GM21390 (cell line): ENCODE measurements around the gene EFCAB8.
"Not testable (repeated sequence)": the region's sequence is repeated elsewhere in the genome, so short reads cannot be mapped to it uniquely, and the experiment has no call there.

Source experiments
- ATAC-seq: cut with Tn5 transposase; IDR thresholded peaks from one replicate; pipeline ENCODE4 v1.9.1; 2021; ENCODE audit not compliant: unreplicated experiment

The EFCAB8 gene

DNA sequence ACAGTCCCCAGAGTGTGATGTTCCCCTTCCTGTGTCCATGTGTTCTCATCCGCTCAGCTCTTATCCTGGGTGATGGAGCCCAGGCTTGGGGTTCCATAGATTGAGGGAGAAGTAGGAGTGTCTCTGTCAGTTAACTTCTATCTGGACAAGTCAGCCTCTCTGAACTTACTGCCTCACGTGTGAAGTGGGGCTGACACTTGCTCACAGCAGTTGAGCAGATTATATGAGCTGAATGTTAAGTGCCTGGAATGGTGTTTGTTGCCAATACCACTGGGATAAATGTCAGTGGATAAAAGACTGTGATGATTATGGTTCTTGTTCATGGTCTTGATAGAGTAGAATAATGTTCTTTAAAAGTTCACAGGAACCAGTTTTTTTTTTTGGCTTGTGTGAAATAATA is 17.1 kb upstream of the EFCAB8 start:
- ATAC-seq: no peak

DNA sequence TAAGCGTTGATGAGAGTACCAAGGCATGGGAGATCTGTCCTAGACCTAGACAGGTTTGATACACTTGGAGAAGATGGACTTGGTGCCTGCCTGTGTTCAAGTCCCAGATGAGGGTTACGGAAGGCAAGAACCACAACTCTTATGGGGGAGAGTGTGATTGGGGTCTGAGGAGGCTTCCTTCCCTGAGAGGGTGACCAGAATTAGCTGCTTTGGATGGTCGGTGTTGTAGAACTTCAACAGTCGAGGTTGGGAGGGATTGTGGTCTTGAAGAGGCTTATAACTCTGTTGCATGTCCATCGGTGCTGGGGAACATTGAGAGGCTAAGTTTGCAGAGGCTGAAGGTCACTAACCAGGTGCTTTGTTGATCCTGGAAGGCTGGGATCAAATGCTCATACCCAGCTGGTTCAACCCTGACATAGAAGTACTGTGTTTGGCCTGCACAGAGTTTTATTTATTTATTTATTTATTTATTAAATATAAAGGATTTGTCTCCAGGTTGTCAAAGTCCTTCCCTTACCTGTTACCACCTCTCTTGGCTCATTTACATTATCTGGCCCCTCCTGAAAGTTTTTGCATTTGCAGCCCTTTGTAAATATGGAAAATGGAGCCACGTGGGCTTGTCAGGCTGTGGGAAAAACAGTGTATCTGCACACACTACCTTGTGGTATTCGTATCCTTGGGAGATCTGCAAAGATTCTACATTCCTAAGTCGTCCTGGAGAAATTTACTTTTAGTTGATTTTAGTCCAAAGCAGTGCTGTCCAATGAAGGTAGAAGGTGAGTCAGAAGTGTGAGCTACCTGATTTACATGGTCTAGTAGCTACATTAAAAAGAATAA is 15.8 kb upstream of the EFCAB8 start:
- no peak for ATAC-seq

DNA sequence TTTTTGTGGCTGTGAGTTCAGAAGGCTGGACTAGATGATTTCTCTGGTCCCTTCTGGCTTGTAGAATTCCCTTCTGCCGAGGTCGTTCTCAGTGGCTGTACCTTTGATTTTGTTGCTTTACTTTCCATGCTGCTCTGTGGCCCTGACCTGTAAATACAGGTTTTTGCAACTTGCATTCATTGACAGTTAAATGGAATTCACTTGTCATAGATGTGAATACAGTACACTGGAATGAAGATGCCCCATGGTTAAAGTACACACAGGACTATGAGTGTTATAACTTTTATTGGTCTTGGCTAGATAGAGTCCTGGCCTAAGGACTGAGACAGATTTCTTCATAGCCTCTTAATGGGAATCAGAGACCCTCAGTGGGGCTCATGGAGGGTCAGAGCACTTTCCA is 12.9 kb upstream of the EFCAB8 start:
- ATAC-seq: no peak

DNA sequence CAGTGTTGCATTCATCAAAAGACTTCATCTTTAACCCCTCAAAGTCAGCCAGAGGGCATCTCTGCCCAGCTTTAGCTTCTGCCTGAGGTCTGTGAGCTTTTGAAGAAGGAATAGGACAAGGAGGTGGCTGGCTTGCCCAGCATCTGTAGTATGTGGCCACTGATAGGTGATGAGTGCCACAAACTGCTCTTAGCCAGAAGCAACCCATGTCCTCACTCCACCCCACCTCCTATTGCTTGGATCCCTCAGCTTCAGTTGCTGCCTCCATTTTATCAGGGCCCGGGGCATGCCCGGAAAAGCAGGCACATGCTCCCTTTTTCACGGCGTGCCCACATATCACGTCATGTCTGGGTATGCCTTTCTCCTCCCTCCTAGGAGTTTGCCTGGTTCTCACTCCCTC is 11.9 kb upstream of the EFCAB8 start:
- no peak for ATAC-seq

DNA sequence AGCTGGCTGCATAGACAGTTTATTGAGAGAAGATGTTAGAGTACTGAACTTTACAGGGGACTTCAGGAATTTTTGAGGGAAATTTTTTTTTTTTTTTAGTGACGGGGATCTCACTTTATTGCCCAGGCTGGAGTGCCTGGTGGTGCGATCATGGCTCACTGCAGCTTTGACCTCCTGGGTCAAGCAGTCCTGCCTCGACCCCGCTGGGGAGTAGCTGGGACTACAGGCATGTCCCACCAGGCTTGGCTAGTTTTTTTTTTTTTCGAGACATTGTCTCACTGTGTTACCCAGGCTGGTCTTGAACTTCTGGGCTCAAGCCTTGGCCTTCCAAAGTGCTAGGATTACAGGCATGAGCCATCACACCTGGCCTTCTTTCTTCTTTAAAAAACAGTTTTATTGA is 10.8 kb upstream of the EFCAB8 start:
- no peak for ATAC-seq

DNA sequence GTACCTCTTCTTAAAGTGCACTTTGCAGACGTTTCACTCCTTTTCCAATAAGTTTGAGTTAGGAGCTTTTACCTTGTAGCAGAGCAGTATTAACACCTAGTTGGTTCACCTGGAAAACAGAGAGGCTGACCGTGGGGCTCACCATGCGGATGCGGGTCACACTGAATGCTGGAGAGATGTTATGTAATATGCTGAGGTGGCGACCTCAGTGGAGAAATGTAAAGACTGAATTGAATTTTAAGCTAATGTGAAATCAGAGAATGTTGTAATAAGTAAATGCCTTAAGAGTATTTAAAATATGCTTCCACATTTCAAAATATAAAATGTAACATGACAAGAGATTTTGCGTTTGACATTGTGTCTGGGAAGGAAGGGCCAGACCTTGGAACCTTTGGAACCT is 9.9 kb upstream of the EFCAB8 start:
- ATAC-seq: no peak

DNA sequence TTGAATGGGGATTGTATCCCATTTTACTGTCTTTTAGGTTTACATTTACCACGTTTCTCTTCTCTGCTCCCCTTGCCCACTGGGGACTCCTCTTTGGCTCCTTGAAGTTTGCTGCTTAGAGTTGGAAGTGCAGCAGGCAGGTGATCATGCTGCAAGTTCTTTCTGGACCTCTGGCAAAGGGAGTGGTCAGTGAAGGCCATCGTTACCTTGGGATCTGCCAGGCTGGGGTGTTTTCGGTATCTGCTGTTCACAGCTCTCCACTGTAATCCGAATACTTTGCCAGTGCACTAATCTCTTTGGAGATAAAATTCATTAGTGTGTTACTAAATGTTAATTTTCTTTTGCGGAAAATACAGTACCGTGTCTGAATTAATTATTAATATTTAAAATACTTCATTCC is 9.1 kb upstream of the EFCAB8 start:
- ATAC-seq: no peak

DNA sequence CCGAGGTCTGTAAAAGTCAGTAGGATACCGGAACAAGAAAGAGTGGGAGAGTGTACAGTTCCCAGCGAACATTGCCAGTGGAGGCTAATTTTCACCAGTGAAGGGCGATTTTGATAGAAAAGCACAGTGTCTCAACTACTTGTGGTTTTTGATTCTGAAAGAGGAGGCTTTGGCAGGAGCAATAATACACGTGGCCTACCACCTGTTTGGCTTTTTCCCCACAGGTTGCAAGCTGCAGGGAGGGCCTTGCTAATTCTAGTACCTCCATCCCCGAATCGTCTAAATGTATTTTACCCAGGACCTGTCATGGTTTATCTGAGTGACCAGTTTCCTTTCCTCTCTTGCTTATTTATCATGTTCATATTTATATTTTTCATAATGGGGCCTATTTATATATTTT is 3.3 kb upstream of the EFCAB8 start:
- no peak for ATAC-seq

DNA sequence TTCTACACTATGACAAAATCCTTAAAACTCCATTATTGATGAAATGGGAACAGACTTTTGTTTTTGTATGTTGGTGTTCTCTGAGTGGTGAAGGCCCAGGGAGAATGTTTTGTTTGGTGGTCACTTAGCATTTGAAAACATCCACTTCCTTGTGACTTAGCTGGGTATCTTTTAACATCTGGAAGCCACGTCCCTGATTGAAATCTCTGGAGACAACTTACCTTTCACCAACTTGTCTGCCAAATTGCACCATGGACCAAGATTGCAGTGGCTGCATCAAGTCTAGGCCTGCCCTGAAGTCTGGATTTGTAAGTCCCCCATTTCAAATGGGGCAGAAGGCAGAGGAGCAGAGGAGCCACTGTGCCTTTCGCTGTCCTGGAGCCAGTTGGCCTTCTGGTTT is 534 bp upstream of the EFCAB8 start:
- no peak for ATAC-seq

DNA sequence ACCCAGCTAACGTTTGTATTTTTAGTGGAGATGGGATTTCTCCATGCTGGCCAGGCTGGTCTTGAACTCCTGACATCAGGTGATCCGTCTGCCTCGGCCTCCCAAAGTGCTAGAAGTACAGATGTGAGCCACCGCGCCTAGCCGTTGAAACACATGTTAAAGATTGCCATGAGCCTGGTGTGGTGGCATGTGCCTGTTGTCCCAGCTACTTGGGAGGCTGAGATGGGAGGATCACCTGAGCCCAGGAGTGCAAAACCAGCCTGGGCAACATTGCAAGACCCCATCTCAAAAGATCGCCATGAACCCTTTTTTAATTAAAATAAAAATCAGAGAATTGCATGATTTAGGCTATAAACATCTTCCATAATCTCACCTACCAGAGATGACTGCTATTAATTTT is 2.7 kb downstream of the EFCAB8 start:
- ATAC-seq: no peak

DNA sequence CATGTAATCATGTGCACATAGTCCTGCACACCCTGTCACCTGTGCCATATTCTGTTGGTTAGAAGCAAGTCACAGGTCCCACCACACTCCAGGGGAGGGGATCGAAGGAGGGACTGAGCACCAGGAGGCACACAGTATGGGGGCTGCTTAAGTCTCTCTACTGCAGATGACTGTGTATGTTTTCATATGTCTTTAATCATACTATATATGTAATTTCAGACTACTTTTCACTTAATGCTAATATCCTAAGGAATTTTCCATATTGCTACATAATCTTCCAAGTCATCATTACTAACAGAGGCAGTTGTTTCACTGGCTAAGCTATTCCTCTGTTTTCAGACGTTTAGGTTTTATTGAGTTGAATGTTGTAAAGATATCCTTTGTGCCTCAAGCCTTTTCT is 10.8 kb downstream of the EFCAB8 start:
- ATAC-seq: no peak

DNA sequence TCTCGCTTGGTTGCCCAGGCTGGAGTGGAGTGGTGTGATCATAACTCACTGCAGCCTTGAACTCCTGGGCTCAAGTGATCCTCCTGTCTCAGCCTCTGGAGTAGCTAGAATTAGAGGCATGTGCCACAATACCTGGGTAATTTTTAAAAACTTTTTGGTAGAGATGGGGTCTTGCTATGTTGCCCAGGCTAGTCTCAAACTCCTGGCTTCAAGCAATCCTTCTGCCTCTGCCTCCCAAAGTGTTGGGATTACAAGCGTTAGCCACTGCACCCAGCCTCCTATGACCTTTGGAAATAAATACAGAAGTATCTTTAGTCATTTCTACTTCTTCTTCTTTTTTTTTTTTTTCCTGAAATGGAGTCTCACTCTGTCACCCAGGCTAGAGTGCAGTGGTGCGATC is 11.8 kb downstream of the EFCAB8 start:
- not testable (repeated sequence) for ATAC-seq

DNA sequence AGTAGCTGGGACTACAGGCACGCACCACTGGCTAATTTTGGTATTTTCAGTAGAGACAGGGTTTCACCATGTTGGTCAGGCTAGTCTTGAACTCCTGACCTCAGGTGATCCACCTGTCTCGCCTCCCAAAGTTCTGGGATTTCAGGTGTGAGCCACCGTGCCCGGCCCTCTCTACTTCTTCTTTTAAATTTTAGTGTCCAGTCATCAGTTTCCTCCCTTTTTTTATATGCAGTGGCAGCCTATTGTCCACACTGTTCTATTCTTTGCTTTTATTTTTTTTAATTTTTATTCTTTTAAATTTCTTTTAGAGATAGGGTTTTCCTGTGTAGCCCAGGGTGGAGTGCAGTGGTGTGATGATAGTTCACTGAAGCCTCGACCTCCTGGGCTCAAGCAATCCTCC is 12.3 kb downstream of the EFCAB8 start:
- ATAC-seq: no peak

DNA sequence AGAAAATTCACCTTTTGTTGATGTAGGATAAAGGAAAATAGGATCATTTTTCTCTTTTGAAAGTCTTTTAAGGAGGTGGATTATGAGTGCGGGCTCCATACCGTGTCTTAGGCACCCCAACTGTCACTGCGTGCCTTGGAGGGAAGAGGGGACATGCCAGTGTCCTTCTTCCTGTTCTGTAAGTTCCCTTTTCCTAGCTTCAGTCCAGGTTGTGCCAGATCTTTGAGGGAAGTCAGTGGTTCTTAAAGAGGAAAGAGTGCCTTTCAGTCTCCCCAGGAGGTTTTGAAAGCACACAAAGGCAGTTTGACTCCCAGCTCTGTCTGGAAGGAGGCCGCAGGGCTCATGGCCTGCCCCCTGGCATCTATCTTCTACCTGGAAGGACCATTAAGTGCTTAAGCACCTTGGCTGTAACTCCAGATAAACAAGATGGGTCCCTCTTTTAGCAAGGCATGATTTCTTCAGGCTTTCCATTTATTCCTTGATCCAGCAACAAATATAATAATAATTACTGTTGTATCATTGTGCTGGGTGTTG is 13.0 kb downstream of the EFCAB8 start:
- ATAC-seq: no peak

DNA sequence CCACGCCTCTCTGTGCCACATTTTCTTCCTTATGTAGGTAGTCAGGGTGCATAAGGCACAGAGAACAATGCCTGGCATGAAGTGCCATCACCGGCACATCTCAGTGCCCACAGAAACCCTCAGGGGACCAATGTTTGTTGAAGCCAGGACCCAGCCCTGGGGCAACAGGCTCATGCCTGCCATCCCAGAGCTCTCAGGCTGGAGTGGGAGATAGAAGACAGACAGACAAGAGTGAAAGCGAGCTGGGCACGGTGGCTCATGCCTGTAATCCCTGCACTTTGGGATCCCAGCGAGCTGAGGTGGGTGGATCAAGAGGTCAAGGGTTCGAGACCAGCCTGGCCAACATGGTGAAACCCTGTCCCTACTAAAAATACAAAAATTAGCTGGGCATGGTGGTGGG is 13.5 kb downstream of the EFCAB8 start:
- ATAC-seq: no peak

DNA sequence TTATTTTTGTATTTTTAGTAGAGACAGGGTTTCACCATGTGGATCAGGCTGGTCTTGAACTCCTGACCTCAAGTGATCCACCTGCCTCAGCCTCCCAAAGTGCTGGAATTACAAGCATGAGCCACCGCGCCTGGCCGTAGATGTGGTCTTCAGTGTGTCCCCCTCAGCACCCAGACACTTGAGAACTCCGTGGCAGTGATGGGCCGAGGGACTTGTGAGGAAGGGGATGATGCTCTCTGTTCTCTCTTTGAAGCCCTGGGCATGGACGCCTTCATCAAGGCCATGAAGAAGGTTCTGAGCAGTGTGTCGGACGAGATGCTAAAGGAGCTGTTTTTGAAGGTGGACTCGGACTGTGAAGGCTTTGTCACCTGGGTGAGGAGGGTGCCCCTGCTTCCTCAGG is 16.9 kb downstream of the EFCAB8 start:
- no peak for ATAC-seq

DNA sequence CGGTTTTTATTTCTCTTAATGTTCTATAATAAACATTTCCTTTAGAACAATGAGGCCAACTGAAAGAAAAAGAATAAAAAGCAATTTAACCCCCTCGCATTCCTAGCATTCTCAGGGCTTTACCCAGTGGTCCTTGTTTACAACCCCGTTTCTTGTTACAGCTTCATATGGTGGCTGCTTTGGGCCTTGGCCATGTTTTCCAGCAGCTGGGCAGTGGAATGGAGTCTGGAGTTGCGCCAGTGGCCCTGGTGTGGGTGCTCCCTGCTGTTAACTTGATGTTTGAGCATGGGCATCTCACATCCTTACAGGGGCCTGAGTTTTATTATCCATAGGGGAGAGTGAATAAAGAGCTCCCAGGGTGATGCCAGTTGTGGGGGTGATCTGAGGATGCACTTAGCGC is 18.8 kb downstream of the EFCAB8 start:
- ATAC-seq: no peak

DNA sequence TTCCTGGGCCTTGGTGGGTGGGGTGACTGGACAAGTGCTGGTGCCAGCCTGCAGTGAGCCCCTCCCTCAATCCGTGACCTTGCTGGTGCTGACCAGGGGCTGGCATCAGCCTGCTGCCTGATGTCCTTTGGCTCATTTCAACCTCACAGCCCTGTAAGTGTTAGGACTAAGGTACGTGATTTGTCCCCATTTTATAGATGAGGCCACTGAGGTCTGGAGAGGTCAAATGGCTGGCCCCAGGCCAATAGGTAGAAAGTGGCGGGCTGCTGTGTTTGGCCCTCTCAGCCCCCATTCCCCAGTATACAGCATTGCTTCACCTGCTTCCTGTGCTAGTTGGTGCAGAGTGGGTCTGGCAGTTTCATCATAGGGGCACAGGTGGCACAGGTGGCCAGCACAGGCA is 20.1 kb downstream of the EFCAB8 start:
- no peak for ATAC-seq

DNA sequence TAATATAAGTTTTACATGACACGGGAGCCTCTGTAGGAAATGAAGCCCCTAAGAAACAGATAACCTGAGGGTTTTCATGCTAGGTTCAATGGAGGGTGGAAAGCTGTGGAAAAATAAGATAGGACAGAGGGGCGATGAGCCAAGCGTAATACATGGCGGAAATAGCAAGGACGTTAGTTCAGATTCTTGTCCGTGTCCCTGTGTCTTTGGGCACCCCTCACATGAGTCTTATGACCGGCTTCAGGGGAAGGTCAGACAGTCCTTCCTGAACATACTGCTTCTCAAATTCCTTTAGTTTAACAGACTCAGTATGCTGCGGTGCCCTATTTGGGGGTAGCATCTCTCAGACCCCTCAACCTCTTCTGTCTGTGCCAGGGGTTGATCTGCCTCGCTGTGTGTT is 20.8 kb downstream of the EFCAB8 start:
- ATAC-seq: no peak

DNA sequence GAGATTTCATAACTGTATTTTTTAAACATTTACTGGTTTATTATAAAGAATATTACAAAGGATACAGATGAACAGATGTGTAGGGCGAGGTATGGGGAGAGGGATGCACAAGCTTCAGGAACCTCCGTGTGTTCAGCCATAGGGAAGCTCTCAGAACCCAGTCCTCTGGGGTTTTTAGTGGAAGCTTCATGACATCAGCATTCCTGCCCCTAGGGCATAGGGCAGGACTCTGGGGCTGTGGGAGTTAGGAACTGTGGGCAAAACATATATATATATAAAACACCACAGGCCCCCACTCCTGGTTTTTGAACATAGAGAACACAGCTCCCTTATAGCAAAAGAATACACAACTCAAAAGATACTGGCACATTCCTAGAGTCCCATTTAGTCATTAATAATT is 21.9 kb downstream of the EFCAB8 start:
- ATAC-seq: no peak

DNA sequence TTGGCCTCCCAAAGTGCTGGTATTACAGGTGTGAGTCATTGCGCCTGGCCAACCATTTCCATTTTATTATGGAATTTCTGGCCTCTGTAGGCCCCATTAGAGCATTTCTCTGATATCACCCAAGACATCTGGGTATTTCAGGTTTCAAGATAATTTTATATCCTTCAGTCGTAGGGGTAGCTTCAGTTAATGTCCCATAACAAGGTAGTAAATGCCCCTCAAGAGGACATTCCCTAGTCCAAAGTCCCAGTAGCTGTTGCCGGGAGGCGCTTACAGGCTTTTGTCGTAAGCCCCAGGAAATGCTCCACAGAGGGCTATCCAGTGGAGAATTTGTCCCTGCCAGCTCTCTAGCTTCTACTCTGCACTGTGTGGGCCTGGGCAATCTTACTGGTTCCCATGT is 24.4 kb downstream of the EFCAB8 start:
- ATAC-seq: no peak

DNA sequence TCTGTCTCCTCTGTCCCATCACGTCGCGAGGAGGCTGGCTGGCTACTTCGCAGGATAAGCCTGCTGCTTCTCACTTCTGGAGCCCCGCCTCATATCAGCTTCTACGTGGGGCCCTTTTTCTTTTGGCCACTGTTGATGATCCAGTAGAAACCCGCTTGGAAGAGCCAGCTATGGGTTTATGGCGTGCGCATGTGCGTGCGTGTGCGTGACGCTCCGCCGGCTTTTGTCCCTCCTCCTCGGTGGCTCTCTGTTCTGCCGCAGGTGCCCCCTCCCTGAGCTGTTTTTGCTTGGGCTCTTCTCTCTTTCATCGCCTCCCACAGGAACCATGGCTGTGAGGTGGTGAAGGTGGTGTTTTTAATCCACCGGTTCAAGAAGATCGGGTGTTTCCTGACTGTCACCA is 26.5 kb downstream of the EFCAB8 start:
- no peak for ATAC-seq

DNA sequence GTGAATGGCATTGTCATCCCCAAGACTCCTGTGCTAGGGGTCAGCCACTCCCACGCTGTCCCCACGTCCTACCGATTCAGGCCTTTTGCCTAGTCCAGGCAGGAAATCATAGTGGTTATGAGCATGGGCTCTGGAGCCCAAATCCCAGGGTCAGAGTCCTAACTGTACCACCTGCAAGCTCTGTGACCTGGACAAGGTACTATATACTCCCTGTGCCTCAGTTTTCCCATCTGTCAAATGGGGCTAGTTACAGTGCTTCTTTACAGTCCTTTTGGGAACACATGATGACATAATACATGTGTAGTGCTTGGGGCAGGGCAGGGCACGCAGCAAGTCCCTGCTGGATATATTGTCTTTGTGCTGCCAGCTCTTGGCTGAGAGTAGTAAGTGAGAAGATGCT is 27.2 kb downstream of the EFCAB8 start:
- no peak for ATAC-seq
